Amniotic stem cell (primary cell): ENCODE data around the gene PRRT2.
"Not testable (repeated sequence)": the region's sequence is repeated elsewhere in the genome, so short reads cannot be mapped to it uniquely, and the experiment has no call there.

Source experiments
- DNase-seq: peaks from one replicate; lab custom pipeline; 2025; lab: John Stamatoyannopoulos, UW

PRRT2 gene

DNA sequence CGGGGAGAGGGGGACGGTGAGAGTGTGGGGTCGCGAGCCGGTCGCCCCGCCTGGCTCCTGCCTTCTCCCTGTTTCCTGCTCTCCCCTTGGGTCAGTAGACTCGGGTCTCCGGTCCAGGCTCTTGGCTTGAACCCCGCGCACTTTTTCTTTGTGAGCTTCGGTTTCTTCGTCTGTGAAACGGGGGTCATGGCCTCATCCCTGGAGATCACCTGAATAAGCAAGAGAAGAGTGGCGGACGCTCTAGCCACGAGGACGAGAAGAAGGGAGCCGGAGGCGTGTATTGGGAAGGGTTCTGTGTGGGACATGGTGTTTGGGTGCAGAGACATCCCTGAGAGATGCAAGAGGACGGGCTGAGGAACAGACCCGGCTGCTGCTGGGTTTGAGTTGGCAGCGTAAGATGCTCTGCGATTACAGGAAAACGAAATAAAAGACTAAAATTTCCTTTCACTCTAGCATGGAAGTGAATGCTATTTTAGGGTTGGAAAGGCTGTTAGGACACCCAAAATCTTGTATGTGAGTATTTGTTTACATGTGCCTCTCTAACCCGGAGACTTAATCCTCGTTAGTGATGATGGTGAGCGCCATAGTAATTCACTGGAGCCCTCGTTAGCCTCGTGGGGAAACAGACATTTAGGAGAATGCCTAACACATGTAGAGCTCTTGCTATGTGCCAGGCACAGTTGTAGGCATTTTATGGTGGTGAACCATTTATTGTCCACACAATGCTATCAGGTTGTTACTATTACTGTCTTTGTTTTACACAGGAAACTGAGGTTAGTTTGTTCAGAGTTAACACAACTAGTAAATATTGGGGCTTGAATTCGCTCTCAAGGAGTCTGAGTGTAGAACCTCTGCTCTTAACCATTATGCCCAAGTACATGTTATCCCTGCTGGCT is 20.8 kb upstream of the PRRT2 start:
- no peak for DNase-seq

DNA sequence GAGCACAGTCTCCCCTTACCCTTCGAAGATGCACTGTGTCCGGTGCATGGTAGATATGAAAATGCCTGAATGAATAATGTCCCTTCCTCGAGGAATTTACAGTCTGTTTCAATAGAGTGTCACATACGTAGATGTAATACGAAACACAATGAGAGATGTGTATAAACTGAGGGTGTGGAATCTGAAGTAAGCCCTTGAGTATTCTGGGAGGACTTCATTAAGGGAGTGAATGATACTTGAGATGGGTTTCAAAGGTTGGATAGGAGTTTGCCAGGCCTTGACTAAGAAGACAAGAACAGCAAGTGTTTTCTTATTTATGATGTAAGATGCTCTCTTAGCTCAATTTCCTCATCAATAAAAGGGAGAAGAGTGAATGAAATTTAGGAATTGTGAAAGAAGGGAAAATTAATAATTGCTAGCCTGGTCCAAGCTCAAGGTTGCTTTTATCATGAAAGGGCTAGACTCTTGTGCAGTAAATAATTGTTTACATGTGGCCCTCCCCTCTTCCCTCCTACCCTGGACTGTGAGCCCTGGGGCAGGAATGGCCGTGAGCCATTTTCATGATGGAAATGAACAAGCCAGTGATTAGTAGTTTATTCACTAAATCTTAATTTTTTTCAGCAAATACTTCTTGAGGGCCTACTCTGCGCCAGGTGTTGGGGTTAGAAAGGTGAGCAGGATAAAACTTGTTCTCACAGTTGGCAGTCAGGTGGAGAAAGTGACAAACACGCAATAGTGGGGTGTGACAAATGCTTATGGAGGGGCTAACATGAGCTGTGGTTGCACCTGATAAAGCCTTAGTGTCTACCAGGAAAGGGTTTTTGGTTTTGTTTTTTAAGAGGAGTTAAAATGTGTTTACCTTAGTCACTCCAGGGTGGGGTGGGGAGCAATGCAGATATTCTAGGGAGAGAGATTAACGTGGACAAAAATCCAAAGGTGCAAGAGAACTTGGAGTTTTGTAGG is 19.9 kb upstream of the PRRT2 start:
- no peak for DNase-seq

DNA sequence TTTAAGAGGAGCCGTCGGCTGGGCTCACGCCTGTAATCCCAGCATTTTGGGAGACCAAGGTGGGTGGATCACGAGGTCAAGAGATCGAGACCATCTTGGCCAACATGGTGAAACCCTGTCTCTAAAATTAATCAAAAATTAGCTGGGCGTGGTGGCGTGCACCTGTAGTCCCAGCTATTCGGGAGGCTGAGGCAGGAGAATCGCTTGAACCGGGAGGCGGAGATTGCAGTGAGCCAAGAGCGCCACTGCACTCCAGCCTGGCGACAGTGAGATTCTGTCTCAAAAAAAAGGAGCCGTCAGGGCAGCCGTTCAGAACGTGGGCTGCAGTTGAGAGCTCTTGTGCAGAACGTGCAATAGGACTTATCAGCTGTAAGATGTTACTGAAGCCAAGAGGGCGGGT is 18.8 kb upstream of the PRRT2 start:
- not testable (repeated sequence) for DNase-seq

DNA sequence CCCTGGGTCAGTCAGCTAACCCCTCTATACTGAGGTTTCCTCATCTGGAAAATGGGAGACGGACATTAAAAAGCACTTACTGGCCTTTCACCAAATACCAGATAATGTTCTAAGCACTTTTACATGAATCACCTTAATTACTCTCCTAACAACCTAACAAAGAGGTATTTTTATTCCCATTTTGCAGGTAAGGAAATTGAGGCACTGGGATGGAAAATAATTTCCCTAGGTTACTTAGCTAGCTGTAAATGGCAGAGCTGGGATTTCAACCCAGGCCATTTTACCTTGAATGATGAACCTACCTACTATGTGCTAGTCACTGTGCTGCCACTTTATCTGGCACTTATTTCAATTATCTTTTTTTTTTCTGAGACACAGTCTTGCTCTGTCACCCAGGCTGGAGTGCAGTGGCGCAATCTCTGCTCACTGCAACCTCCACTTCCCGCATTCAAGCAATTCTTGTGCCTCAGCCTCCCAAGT is 17.7 kb upstream of the PRRT2 start:
- no peak for DNase-seq

DNA sequence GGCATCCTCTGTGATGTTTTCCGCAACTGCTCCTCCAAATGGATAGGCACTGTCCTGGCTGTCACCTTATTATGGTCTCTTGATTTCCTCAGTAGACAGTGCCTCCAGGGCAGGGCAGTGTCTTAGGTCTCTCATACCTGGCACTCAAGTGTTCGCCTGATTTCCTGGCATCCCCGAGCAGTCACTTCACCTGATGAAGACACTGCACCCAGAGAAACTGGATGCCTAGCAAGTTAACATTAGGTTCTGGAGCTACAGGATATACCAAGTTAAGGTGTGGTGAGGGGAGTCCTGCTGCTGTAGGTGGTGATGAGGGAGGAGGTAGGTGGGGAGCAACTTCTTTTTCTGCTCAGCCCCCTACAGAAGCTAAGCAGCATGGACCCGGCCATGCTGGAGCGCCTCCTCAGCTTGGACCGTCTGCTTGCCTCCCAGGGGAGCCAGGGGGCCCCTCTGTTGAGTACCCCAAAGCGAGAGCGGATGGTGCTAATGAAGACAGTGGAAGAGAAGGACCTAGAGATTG is 9.5 kb upstream of the PRRT2 start:
- DNase-seq: no peak

DNA sequence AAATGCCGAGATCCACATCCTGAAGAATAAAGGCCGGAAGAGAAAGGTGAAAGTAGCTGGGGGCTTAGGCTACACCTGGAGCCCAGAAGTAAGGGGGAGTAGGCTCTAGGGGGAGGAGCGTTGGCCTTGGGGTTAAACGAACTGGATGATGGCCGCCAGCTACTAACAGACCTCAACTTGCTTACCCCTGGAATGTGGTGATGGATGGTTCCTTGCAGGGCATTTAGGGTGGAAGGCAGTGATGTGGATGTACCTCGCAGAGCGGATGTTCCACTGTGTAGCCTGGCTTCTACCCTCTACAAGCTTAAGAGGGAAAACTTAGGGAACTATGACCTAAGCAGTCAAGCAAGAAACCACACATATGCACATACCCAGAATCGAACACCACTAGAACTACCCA is 8.0 kb upstream of the PRRT2 start:
- DNase-seq: no peak

DNA sequence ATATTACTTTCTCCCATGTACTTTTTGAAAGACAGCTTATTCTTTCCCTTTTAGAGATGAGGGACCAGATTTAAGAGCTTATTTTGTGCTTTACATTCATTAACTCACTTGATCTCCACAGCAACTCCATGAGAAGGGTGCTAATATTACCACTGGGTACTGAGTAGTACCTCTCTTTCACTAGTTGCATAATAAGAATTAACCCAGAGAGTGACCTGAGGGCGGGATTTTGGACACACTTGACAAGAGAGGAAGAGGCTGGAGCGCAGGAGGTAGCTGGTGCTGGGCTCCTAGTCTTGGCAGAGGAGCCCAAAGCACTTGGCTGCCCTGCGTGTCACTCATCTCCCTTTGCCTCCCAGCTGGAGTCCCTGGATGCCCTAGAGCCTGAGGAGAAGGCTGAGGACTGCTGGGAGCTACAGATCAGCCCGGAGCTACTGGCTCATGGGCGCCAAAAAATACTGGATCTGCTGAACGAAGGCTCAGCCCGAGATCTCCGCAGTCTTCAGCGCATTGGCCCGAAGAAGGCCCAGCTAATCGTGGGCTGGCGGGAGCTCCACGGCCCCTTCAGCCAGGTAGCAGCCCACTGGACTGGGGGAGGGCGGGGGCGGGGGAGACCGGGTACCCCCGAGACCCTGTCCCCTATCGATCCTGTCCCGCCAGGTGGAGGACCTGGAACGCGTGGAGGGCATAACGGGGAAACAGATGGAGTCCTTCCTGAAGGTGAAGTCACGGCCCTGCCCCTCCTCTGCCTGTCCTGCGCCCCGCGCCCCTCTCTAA is 7.3 kb upstream of the PRRT2 start:
- no peak for DNase-seq

DNA sequence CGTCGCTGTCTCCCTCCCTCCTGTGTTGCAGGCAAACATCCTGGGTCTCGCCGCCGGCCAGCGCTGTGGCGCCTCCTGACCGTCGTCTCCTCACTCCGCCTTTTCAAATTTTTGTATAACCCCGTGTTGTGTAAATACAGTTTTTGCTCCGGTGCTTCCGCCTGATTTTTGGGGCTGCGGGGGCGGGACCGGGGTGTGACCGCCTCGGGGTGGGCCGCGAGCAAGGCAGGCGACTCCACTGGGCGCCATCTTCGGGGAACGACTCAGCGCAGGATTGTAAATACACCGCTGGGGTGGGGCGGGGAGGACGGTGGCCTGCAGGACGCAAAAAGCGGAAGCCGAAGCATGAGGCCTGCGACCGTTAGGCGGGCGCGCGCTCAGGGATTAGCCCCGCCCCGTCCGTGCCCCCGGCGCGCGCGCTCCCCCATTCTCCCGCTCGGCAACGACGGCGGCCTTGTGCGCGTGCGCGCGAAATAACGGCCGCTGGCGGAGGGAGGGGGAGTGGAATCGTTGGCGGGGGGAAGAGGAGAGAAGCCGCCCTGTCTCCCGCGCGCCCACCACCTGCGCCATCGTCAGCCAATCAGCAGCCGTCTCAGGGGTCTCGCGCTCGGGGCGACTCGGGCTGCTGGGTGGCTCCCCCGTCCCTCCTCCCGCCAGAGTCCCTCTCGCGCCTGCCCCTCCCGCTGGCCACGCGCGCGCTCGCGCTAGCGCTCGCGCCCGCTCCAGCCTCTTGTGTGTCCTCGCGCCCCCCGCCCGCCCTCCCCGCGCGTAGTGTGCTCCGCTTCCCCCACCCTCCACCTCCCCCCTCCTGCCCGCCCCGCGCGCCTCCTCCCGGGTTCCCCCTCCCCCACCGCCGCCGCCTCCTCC is 6.5 kb upstream of the PRRT2 start:
- peak; percentile 97 for DNase-seq

DNA sequence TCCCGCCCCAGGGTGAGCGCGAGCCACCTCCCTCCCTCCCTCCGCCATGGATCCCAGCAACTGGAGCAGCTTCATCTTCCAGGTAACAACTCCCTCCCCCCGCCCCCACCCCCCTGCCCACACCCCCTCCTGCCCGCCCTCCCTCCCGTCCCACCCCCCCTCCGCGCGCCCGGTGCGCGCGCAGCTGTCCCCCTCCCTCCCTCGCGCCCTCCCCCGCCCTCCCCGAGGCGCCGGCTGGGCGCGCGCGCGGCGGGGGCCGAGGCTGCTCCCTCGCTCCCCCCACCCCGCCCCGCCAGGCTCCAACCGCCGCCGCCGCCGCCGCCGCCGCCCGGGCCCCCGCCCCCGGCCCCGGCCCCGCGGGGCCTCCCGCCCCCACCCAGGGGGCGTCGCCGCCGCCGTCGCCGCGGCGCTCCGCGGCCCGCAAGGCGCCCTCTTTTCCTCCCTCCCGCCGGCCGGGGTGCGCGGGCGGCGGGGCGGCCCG is 5.9 kb upstream of the PRRT2 start, which contains the start of gene MAZ:
TSS of gene MAZ (plus strand) at position 431 of the 481 bp plus-strand sequence. CDS start 173 bp downstream, outside the sequence.
- DNase-seq: no peak

DNA sequence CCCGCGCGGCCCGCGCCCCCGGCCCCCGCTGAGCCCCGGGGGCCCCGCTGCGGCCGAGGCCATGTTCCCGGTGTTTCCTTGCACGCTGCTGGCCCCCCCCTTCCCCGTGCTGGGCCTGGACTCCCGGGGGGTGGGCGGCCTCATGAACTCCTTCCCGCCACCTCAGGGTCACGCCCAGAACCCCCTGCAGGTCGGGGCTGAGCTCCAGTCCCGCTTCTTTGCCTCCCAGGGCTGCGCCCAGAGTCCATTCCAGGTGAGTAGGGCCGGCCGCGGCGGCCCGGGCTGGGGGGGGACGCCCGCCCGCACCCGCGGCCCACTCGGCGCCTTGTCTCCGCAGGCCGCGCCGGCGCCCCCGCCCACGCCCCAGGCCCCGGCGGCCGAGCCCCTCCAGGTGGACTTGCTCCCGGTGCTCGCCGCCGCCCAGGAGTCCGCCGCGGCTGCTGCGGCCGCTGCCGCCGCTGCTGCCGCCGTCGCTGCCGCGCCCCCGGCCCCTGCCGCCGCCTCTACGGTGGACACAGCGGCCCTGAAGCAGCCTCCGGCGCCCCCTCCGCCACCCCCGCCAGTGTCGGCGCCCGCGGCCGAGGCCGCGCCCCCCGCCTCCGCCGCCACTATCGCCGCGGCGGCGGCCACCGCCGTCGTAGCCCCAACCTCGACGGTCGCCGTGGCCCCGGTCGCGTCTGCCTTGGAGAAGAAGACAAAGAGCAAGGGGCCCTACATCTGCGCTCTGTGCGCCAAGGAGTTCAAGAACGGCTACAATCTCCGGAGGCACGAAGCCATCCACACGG is 5.2 kb upstream of the PRRT2 start:
- no peak for DNase-seq

DNA sequence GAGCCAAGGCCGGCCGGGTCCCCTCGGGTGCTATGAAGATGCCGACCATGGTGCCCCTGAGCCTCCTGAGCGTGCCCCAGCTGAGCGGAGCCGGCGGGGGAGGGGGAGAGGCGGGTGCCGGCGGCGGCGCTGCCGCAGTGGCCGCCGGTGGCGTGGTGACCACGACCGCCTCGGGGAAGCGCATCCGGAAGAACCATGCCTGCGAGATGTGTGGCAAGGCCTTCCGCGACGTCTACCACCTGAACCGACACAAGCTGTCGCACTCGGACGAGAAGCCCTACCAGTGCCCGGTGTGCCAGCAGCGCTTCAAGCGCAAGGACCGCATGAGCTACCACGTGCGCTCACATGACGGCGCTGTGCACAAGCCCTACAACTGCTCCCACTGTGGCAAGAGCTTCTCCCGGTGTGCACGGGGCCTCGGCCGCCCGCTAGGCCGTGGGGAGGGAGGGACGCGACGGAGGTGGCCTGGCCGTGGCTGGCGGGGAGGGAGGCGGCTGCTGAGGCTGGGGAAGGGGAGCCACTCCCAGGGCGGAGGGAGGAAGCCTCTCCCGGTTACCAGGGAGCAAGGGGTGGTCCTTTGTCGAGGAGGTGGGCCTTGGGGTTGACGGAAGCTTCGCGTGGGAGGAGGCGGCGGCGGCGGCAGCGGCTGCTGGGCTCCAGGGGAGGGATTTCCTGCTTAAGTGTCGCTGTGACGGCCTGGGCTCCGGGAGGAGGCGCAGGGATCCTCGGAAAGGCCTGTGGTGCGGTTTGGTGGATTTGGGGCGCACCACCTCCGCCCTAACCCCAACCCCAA is 4.4 kb upstream of the PRRT2 start:
- DNase-seq: peak; percentile 88

DNA sequence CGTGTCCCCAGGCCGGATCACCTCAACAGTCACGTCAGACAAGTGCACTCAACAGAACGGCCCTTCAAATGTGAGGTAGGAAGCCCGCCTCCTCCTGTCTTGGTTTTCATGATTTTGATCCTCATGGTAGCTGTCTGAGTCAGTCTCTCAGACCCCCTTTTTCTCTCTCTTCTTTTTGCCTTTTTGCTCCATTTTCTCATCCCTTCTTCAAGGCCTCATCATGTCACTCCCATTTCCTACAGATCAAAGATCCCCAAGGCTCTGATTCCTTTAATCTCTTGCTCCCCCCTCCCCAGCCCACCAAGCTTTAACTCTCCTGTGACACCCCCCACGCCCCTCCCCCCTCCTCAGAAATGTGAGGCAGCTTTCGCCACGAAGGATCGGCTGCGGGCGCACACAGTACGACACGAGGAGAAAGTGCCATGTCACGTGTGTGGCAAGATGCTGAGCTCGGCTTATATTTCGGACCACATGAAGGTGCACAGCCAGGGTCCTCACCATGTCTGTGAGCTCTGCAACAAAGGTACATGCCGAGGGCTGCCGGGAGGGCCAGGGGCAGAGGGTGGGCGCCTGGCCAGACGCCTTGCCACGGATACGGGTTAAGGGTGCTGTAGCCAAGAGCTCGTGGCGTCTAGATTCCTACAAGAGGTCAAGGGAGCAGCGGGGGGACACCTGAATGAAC is 3.6 kb upstream of the PRRT2 start:
- no peak for DNase-seq

DNA sequence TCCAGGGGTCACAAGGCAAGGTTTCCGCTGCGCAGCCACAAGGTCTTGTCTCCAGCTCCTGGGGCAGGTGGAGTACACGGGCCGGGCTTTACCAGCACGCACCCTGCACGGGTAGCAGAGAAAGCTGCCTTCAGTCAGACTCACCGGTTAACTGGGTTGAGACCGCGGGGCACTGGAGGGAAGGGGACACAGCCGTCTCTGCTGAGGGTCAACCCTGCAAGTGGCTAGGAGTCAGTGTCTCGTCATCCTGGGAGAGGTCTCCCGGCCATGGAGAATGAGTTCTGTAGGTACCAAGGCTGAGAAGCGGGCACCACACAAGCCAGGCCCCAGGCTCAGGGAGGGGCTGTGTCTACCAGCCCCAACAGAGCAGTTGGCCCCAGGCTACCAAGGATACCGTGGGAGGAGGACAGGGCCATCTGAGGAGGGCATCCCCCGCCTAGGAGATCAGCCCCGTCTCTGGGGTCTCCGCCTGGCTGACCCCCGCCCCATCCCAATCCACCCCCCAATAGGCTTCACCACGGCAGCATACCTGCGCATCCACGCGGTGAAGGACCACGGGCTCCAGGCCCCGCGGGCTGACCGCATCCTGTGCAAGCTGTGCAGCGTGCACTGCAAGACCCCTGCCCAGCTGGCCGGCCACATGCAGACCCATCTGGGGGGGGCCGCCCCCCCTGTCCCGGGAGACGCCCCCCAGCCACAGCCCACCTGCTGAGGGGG is 2.8 kb upstream of the PRRT2 start:
- DNase-seq: no peak

DNA sequence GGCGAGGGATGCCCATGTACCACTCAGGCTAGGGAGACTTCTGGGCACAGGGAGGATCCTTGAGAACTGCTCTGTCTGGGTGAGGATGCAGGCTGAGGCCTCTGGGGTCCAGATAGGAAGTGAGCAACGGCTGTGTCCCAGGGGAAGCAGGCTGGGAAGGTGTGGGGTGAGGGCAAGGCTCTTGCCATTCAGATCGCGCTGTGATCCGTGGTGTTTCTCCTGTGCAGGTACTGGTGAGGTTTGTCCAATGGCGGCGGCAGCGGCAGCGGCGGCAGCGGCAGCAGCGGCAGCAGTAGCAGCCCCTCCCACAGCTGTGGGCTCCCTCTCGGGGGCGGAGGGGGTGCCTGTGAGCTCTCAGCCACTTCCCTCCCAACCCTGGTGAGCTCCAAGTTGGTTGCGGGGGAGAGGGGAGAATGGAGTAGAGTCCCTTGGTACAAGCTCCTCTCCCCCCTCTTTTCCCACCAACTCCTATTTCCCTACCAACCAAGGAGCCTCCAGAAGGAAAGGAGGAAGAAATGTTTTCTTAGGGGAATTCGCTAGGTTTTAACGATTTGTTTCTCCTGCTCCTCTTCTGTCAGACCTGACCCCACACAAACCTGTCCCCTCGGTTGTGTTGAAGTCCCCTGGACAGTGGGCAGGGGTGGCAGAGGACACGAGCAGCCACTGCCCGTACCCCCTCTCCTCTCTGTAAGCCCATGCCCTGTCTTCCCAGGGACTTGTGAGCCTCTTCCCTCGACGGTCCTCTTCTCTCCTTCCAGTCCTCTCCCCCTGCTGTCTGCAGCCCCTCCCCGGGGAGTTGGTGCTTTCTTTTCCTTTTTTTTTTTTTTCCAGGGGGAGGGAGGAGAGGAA is 1.9 kb upstream of the PRRT2 start:
- DNase-seq: no peak

DNA sequence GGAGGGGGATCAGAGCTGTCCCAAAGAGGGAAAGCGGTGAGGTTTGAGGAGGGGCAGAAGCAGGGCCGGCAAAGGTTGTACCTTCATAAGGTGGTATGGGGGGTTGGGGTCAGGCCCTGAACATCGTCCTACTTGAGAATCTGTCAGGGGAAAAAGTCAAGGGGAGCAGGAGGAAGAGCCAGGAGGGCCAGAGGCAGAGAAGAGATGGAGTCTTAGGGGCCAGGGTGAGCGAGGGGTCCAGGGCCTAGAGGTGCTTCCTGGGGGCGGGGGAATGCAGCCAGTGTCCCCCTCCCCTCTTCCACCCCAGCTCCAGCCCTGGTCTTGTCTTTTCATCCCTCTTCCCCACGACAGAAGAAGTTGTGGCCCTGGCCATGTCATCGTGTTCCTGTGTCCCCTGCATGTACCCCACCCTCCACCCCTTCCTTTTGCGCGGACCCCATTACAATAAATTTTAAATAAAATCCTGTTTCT is 1.3 kb upstream of the PRRT2 start:
- DNase-seq: no peak

DNA sequence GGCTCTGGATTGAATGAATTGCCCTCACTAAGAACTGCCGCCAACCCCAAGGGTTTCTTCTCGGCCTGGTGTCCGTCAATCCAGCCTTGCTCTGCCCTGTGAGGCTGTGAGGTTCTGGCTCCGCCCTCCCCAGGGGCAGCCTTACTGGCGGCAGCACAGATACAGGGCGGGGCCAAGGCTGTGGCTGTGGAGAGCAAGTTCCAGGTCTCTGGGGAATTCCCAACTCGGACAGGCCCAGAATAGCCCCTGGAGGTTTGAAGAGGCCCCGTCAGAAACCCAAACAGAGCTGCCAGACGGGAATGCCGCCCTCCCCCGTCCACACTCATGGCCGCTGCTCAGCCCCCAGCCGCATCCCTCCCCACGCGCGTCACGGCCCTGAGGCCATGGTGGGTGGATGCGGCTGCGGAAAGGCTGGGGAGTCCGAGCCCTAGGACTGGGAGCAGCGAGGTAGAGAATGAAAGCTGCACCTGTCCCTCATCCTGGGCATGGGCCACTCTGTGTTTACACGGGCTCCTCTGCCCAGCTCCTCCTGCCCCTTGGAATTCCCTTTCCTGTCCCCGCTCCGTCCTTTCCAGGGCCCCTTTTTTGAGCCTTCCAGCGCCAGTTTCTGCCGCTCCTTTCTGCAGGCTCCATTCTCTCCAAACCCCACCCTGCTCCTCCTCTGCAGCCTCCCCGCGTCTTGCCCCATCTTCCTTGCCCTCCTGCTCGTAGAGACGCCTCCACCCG is 660 bp upstream of the PRRT2 start:
- DNase-seq: peak; percentile 97
